HG03060 (cell line): Measurements from ENCODE around the gene KRTAP9-3.
"Not testable (repeated sequence)": the region's sequence is repeated elsewhere in the genome, so short reads cannot be mapped to it uniquely, and the experiment has no call there.

Source experiments
- ATAC-seq: cut with Tn5 transposase; IDR thresholded peaks from one replicate; pipeline ENCODE4 v1.9.1; 2021; ENCODE audit warnings: low read depth, moderate number of reproducible peaks; ENCODE audit not compliant: unreplicated experiment

KRTAP9-3 gene

DNA sequence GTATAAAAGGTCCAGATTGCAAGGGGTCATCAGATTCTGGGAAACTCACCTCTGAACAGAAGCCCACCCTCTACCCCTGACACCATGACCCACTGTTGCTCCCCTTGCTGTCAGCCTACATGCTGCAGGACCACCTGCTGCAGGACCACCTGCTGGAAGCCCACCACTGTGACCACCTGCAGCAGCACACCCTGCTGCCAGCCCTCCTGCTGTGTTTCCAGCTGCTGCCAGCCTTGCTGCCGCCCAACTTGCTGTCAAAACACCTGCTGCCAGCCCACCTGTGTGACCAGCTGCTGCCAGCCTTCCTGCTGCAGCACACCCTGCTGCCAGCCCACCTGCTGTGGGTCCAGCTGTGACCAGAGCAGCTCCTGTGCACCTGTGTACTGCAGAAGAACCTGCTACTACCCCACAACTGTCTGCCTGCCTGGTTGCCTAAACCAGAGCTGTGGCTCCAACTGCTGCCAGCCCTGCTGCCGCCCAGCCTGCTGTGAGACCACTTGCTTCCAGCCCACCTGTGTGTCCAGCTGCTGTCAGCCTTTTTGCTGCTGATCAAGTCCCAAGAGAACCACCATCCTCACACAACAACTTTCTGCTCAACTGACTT lies 17.5 kb downstream of the KRTAP9-3 start, which contains the start of gene KRTAP9-4:
TSS of gene KRTAP9-4 (plus strand) at position 51 of the 604 bp plus-strand sequence. CDS start at position 85, 34 bp downstream.
- ATAC-seq, result not testable (repeated sequence)

DNA sequence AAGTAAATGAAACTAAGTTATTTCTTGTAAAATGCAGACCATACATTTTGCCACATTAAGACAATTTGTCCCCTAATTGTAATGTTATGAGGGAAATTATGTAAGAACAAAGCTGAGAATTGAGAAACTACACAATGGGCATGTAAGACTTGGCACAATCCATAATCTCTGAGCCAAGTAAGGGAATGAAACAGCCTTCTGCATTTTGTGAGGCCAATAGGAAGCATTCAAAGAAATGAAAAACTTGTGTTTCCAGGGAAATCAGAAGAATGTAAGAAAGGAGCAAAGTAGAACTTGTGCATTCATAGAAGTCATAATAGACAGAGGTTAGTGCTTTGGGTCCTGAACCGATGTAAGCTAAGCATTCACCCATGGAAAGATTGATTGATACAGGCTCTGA lies 19.0 kb downstream of the KRTAP9-3 start:
- ATAC-seq, result no peak

DNA sequence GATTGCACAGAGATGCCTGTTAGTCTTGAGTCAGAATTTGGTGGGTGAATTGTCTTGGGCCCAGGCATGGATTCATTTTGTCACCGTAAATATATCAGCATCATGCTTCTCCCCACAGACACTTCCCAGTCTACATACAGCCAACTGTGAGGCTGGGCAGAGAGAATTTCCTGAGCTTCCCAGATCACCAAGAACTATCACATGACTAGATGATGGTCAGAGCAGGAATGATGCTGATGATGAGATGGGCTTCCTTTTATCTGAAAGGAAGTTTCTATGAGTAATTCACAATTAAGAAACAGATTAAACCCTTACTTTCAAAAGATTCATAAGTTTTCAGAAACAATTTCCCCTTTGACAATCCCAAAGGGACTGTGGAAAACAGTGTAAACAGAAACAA lies 22.6 kb downstream of the KRTAP9-3 start:
- ATAC-seq, result no peak

DNA sequence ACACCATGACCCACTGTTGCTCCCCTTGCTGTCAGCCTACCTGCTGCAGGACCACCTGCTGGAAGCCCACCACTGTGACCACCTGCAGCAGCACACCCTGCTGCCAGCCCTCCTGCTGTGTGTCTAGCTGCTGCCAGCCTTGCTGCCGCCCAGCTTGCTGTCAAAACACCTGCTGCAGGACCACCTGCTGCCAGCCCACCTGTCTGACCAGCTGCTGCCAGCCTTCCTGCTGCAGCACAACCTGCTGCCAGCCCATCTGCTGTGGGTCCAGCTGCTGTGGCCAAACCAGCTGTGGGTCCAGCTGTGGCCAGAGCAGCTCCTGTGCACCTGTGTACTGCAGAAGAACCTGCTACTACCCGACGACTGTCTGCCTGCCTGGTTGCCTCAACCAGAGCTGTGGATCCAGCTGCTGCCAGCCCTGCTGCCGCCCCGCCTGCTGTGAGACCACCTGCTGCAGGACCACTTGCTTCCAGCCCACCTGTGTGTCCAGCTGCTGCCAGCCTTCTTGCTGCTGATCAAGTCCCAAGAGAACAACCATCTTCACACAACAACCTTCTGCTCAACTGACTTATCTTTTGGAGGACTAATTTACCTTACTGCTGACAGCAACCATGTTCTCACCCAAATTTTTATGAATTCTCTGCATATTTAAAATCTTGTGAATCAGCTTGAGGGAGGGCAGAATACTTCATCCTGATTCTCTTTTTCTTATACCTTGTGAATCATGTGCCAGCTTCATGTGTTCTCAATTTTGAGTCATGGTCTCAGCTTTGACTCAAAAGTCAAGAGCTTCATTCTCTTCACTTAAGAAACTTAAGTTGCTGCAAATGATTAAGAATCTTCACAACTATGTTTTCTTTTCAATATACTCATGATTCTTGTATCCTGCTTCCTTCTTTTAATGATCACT lies 23.4 kb downstream of the KRTAP9-3 start, which contains the start of gene KRTAP9-9:
TSS of gene KRTAP9-9 (plus strand) at position 4 of the 910 bp plus-strand sequence.
- ATAC-seq, result not testable (repeated sequence)

DNA sequence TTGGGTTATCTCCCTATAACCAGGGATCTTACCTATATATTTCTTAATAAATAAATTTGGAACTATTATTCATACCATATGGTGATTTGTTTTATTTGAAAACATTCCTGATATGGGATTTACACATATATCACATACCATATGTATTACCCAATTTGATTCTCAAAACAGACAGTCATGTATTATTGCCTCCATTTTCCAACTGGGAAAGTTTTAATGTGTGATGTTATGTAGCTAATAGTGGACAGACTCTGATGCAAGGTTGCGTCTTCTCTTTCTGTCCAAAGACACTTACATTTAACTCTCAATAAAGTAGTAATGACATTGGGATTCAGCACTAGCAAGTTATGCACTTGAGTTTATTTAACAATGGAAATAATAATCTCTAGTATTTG lies 24.0 kb downstream of the KRTAP9-3 start:
- ATAC-seq, result no peak

DNA sequence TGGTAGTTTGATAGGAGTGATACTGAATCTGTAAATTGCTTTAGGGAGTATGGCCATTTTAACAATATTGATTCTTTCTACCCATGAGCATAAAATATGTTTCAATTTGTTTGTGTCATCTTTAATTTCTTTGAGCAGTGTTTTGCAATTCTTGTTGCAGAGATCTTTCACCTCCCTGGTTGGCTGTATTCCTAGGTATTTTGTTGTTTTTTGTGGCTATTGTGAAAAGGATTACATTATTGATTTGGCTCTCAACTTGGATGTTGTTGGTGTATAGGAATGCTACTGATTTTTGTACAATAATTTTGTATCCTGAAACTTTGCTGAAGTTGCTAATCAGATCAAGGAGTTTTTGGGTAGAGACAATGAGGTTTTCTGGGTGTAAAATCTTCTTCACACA lies 26.2 kb downstream of the KRTAP9-3 start:
- no peak for ATAC-seq

GRCh38 chr17:41263212-41263611 lies 31.0 kb downstream of the KRTAP9-3 start:
- no peak for ATAC-seq

- ATAC-seq, result no peak
These were observed 32.4 kb downstream of the KRTAP9-3 start for GRCh38 chr17:41264599-41264998.

DNA sequence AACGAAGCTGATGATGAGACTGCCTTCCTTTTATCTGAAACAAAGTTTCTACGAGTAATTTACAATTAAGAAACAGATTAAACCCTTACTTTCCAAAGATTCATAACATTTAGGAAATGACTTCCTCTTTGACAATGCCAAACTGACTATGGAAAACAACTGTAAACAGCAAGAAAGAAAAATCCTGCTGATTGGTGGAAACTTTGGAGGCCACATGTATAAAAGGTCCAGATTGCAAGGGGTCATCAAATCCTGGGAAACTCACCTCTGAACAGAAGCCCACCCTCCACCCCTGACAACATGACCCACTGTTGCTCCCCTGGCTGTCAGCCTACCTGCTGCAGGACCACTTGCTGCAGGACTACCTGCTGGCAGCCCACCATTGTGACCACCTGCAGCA lies 32.8 kb downstream of the KRTAP9-3 start, which contains the start of gene KRTAP9-6:
TSS of gene KRTAP9-6 (plus strand) at position 301 of the 400 bp plus-strand sequence. CDS start at position 301, 0 bp downstream.
- ATAC-seq, result no peak

- ATAC-seq, result no peak
These were observed 35.5 kb downstream of the KRTAP9-3 start for GRCh38 chr17:41267711-41268110.

DNA sequence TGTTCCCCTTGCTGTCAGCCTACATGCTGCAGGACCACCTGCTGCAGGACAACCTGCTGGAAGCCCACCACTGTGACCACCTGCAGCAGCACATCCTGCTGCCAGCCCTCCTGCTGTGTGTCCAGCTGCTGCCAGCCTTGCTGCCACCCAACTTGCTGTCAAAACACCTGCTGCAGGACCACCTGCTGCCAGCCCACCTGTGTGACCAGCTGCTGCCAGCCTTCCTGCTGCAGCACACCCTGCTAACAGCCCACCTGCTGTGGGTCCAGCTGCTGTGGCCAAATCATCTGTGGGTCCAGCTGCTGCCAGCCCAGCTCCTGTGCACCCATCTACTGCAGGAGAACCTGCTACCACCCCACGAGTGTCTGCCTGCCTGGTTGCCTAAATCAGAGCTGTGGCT lies 39.1 kb downstream of the KRTAP9-3 start:
- ATAC-seq, result not testable (repeated sequence)

GRCh38 chr17:41271858-41272257 lies 39.6 kb downstream of the KRTAP9-3 start:
- ATAC-seq, result no peak

- ATAC-seq, result not testable (repeated sequence)
These were observed 43.5 kb downstream of the KRTAP9-3 start, which contains the start of gene KRTAP9-7 for GRCh38 chr17:41275648-41276190. Gene KRTAP9-7, plus strand, starts transcription at chr17:41275698. Its CDS starts 0 bp downstream, at chr17:41275698.

DNA sequence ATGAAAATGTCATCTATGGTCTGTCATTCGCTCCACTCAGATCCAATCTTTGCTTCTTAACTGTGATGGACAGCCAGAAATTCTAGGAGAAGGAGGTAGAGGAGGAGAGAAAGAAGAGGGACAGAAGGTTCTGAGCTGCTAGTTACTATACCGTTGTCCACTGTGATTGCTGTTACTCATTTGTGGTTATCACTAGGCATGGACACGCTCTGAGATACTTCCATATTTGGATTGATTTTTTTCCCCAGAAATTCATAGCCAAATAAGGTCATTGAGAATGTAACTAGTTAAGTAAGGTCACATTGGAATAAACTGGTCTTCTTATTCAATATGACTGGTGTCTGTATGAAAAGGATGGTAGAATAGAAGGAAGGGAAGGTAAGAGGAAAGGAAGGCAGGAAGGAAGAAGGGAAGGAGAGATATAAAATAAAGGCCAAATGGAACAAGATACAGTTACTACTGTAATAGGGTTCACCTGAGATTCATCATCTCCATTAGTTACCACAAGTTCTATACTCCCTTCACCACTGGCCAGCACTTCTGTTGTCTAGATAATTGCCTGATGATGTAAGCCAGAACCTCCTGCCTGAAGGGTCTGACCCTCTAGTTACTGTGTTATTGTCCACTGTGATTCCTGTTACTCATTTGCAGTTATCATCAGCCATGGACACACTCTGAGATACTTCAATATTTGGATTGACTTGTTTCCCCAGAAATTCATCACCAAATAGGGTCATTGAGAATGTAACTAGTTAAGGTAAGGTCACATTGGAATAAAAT lies 46.1 kb downstream of the KRTAP9-3 start:
- no peak for ATAC-seq
